ENCODE data around the gene DGUOK.

Gene DGUOK

GRCh38 chr2:73995810-73996209 is 69.1 kb downstream of the DGUOK start:
- no peak for DNase-seq (ENCODE audit: low read depth, low spot score)
- Histone ChIP-seq H3K9ac (ENCODE audit: insufficient read length, low read depth) (no peak overlapping the region), H3K4me1 (ENCODE audit: insufficient read depth, insufficient read length) (peaks cover 20% of the 10 kb centered on the region), H3K9me3 (ENCODE audit: insufficient read depth, low read length) (no peaks in the 10 kb centered on the region), H3K27me3 (ENCODE audit: insufficient read depth, insufficient read length) (no peaks in the 10 kb centered on the region), H3K4me3 (ENCODE audit: insufficient read length, low read depth) (no peak overlapping the region), H3K36me3 (ENCODE audit: insufficient read depth, insufficient read length, low read length) (no peaks in the 10 kb centered on the region)
- no peak for TF ChIP-seq SUZ12 (IDR thresholded peaks at IDR 0.05; ENCODE audit: extremely low read depth, insufficient read depth, insufficient read length)

GRCh38 chr2:73997813-73998212 is 71.1 kb downstream of the DGUOK start:
- Histone ChIP-seq H3K9ac (ENCODE audit: insufficient read length, low read depth) (no peak overlapping the region), H3K4me1 (ENCODE audit: insufficient read depth, insufficient read length) (peaks cover 22% of the 10 kb centered on the region), H3K4me3 (ENCODE audit: insufficient read length, low read depth) (no peak overlapping the region), H3K27me3 (ENCODE audit: insufficient read depth, insufficient read length) (peaks cover 10% of the 10 kb centered on the region), H3K36me3 (ENCODE audit: insufficient read depth, insufficient read length, low read length) (no peaks in the 10 kb centered on the region), H3K9me3 (ENCODE audit: insufficient read depth, low read length) (no peaks in the 10 kb centered on the region)
- no peak for TF ChIP-seq YY1 (IDR thresholded peaks at IDR 0.05; ENCODE audit: insufficient read depth, insufficient read length)
- TF ChIP-seq SUZ12 (IDR thresholded peaks at IDR 0.05; ENCODE audit: extremely low read depth, insufficient read depth, insufficient read length): no peak
- TF ChIP-seq ZNF274 (IDR thresholded peaks at IDR 0.05; ENCODE audit: low read depth, low read length): no peak
- no peak for DNase-seq (ENCODE audit: low read depth, low spot score)

- Histone ChIP-seq H3K4me1 (ENCODE audit: insufficient read depth, insufficient read length) (peaks cover 22% of the 10 kb centered on the region), H3K9ac (ENCODE audit: insufficient read length, low read depth) (no peak overlapping the region)
- TF ChIP-seq YY1 (IDR thresholded peaks at IDR 0.05; ENCODE audit: insufficient read depth, insufficient read length) (no peak), SUZ12 (IDR thresholded peaks at IDR 0.05; ENCODE audit: extremely low read depth, insufficient read depth, insufficient read length) (no peak), ZNF274 (IDR thresholded peaks at IDR 0.05; ENCODE audit: low read depth, low read length) (no peak)
Observed at GRCh38 chr2:73998451-73998850, 71.8 kb downstream of the DGUOK start.

GRCh38 chr2:73998933-73999332 is 72.3 kb downstream of the DGUOK start:
- no peak for DNase-seq (ENCODE audit: low read depth, low spot score)
- Histone ChIP-seq H3K4me3 (ENCODE audit: insufficient read length, low read depth) (no peak overlapping the region), H3K9me3 (ENCODE audit: insufficient read depth, low read length) (no peaks in the 10 kb centered on the region), H3K4me1 (ENCODE audit: insufficient read depth, insufficient read length) (peaks cover 23% of the 10 kb centered on the region), H3K36me3 (ENCODE audit: insufficient read depth, insufficient read length, low read length) (no peaks in the 10 kb centered on the region), H3K9ac (ENCODE audit: insufficient read length, low read depth) (no peak overlapping the region), H3K27me3 (ENCODE audit: insufficient read depth, insufficient read length) (peaks cover 10% of the 10 kb centered on the region)
- TF ChIP-seq ZNF274 (IDR thresholded peaks at IDR 0.05; ENCODE audit: low read depth, low read length): no peak
- no peak for TF ChIP-seq YY1 (IDR thresholded peaks at IDR 0.05; ENCODE audit: insufficient read depth, insufficient read length)
- no peak for TF ChIP-seq SUZ12 (IDR thresholded peaks at IDR 0.05; ENCODE audit: extremely low read depth, insufficient read depth, insufficient read length)

More at GRCh38 chr2:73998451-73998850, 71.8 kb downstream of the DGUOK start:
- Histone ChIP-seq H3K27me3 (ENCODE audit: insufficient read depth, insufficient read length) (peaks cover 10% of the 10 kb centered on the region), H3K4me3 (ENCODE audit: insufficient read length, low read depth) (no peak overlapping the region), H3K9me3 (ENCODE audit: insufficient read depth, low read length) (no peaks in the 10 kb centered on the region), H3K36me3 (ENCODE audit: insufficient read depth, insufficient read length, low read length) (no peaks in the 10 kb centered on the region)
- DNase-seq (ENCODE audit: low read depth, low spot score): no peak

- Histone ChIP-seq H3K4me1 (ENCODE audit: insufficient read depth, insufficient read length) (peaks cover 25% of the 10 kb centered on the region), H3K27me3 (ENCODE audit: insufficient read depth, insufficient read length) (peaks cover 10% of the 10 kb centered on the region), H3K9ac (ENCODE audit: insufficient read length, low read depth) (peak overlapping the region; percentile 16), H3K36me3 (ENCODE audit: insufficient read depth, insufficient read length, low read length) (no peaks in the 10 kb centered on the region), H3K4me3 (ENCODE audit: insufficient read length, low read depth) (no peak overlapping the region), H3K9me3 (ENCODE audit: insufficient read depth, low read length) (no peaks in the 10 kb centered on the region)
- TF ChIP-seq ZNF274 (IDR thresholded peaks at IDR 0.05; ENCODE audit: low read depth, low read length) (no peak), SUZ12 (IDR thresholded peaks at IDR 0.05; ENCODE audit: extremely low read depth, insufficient read depth, insufficient read length) (no peak), YY1 (IDR thresholded peaks at IDR 0.05; ENCODE audit: insufficient read depth, insufficient read length) (no peak)
- DNase-seq (ENCODE audit: low read depth, low spot score): no peak
Observed at GRCh38 chr2:73999881-74000597, 73.4 kb downstream of the DGUOK start.

GRCh38 chr2:74000666-74001065 is 74.0 kb downstream of the DGUOK start:
- H3K9me3 ChIP-seq (ENCODE audit: insufficient read depth, low read length): no peaks in the 10 kb centered on the region
- DNase-seq (ENCODE audit: low read depth, low spot score): no peak
- H3K9ac ChIP-seq (ENCODE audit: insufficient read length, low read depth): no peak overlapping the region
- no peak for TF ChIP-seq SUZ12 (IDR thresholded peaks at IDR 0.05; ENCODE audit: extremely low read depth, insufficient read depth, insufficient read length)
- no peak for TF ChIP-seq ZNF274 (IDR thresholded peaks at IDR 0.05; ENCODE audit: low read depth, low read length)
- TF ChIP-seq YY1 (IDR thresholded peaks at IDR 0.05; ENCODE audit: insufficient read depth, insufficient read length): no peak
- H3K4me3 ChIP-seq (ENCODE audit: insufficient read length, low read depth): no peak overlapping the region
- H3K27me3 ChIP-seq (ENCODE audit: insufficient read depth, insufficient read length): peaks cover 10% of the 10 kb centered on the region
- H3K36me3 ChIP-seq (ENCODE audit: insufficient read depth, insufficient read length, low read length): peaks cover 3% of the 10 kb centered on the region
- peaks cover 26% of the 10 kb centered on the region for H3K4me1 ChIP-seq (ENCODE audit: insufficient read depth, insufficient read length)

- TF ChIP-seq SUZ12 (IDR thresholded peaks at IDR 0.05; ENCODE audit: extremely low read depth, insufficient read depth, insufficient read length) (no peak), YY1 (IDR thresholded peaks at IDR 0.05; ENCODE audit: insufficient read depth, insufficient read length) (no peak), ZNF274 (IDR thresholded peaks at IDR 0.05; ENCODE audit: low read depth, low read length) (no peak)
- no peak overlapping the region for H3K4me3 ChIP-seq (ENCODE audit: insufficient read length, low read depth)
- peaks cover 10% of the 10 kb centered on the region for H3K27me3 ChIP-seq (ENCODE audit: insufficient read depth, insufficient read length)
- no peak for DNase-seq (ENCODE audit: low read depth, low spot score)
- peaks cover 7% of the 10 kb centered on the region for H3K36me3 ChIP-seq (ENCODE audit: insufficient read depth, insufficient read length, low read length)
- no peaks in the 10 kb centered on the region for H3K9me3 ChIP-seq (ENCODE audit: insufficient read depth, low read length)
- peak overlapping the region; percentile 46 for H3K9ac ChIP-seq (ENCODE audit: insufficient read length, low read depth)
- H3K4me1 ChIP-seq (ENCODE audit: insufficient read depth, insufficient read length): peaks cover 27% of the 10 kb centered on the region
Observed at GRCh38 chr2:74001121-74001520, 74.4 kb downstream of the DGUOK start.

Data from NT2/D1 (cell line).